ENCODE results near the gene STUB1. TPM values are rescaled to one million over a fixed set of nuclear protein-coding genes. Genes with fewer than 3 reads are reported as not detected.

STUB1 gene
- total RNA-seq, 1 experiment from 2014 or later = 83.1 TPM

DNA sequence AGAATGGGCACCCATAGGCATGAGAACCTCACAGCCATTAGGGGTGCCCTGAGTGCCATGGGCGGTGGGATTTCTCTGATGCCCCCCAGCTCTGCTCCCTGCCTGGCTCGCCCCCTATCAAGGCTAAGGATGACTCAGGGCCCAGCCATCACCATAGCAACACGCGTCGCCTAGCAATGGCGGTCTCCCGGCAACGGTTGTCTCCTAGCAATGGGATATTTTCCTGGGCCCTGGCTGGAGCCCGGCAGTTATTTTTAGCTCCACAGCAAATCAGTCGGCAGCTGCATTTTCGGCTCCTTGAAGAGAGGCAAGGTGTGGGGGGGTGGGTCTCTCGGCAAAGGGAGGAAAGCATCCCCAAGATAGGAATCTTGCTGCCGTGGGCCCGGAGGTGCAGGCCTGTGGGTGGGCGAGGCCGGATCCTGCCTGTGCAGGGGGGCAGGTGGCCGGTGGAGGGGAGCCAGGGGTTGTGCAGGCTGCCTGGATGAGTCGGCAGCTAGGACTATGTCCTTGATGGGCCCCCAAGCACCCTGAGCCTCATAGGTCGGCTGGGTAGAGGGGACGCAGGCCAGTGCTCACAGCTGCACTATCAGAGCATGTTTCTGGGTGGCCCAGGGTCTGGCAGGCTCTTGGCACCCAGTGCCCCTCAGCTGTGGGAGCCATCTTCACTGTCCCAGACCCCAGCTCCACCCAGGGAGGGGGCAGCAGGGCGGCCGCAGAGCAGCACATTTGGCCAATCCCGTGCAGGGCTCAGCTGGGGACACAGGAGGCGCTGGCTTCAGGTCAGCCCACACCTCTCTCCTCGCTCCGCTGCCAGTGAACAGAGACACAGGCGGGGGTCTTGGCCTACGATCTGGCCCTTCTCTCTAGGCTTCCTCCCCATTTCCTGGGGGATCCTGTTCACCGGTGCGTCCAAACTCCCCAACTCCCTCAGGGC lies 29.6 kb downstream of the STUB1 start:
- peak; percentile 40 for DNase-seq (ENCODE audit: extremely low read depth, low read depth)

DNA sequence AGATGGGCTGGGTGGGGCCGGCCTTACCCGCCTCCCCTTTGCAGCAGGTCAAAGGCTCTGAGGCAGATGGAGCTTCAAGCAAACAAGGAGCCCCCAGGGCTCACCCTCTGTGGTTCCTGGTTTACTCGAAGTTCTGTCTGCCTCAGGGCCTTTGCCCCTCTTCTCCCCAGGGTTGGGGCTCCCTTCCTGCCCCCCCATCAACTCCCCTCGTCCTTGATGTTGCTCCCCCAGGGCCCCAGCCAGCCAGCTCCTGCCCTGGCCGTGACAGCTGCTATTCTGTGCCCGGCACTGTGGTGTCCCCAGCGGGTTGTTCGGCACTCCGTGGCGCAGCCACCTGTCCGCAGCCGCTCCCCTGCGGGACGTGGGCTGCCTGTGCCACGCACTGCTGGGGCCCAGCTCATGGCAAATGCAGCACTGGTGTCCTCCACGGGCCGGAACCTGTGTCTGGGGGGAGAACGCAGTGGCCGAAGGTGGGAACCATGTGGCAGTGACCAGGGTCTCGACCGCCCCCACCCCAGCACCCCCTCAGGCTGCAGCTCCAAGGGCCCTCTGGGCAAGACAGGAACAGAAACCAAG lies 30.4 kb downstream of the STUB1 start:
- DNase-seq (ENCODE audit: extremely low read depth, low read depth) = no peak

DNA sequence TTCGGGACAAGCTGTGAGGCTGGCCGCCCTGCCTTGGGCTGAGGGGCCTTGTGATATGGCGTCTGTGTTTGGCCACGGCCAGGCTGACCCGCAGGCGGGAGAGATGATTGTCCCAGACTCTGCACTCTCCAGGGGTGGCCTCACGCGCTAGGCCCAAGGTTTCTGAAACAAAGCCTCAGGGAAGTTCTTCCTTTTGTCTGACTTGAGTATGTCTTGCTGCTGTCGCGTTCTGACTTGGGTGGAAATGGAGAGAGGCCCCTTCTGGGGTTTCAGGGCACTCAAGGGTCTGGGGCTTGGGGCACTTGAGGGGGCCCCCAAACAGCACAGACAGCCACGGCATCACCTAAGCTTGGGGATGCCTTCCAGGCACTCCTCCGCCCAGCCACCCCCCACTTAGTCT lies 30.9 kb downstream of the STUB1 start:
- DNase-seq (ENCODE audit: extremely low read depth, low read depth) = no peak

DNA sequence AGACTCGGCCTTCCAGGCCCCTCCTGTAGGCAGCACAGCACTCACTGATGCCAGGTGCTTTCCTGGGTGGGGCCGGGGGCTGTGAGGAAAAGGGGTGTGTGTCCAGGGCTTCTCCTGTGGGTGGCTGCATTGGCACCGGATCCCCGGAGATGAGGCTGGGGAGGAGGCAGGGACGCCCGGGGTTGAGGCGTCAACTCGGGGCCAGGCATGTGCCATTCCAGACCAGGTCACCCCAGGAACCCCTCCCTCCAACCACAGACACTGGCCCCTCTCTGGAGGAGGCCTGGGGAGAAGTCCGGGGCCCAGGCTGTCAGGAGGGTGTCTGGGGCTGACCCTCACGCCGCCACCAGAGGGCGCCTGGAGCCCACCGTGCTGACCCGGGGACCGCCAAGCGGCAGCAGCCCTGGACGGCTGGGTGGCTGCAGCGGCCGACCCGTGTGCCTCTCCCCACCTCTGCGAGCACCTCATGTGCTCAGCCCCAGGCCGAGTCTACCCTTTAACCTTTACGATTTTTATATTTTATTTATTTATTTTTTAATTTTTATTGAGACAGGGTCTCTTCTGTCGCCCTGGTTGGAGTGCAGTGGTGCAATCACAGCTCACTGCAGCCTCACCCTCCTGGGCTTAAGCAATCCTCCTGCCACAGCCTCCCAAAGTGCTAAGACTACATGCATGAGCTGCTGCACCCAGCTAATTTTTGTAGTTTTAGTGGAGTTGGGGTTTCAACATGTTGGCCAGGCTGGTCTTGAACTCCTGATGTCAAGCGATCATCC lies 31.5 kb downstream of the STUB1 start:
- DNase-seq (ENCODE audit: extremely low read depth, low read depth) = peak; percentile 65

DNA sequence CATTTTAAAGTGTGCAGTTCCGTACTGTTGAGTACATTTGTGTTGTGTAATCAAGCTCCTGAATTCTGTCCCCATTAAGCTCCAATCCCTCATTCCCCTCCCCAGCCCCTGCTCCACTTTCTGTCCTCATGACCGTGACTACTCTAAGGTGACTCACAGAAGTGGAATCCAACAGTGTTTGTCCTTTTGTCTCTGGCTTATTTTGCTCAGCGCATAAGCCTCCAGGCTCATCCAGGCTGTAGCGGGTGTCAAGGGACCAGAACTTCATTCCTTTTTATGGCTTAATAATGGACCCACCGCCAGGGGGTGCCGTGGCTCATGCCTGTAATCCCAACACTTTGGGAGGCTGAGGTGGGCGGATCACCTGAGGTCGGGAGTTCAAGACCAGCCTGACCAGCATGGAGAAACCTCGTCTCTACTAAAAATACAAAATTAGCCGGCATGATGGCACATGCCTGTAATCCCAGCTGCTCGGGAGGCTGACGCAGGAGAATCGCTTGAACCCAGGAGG lies 32.6 kb downstream of the STUB1 start:
- DNase-seq (ENCODE audit: extremely low read depth, low read depth) = peak; percentile 87

DNA sequence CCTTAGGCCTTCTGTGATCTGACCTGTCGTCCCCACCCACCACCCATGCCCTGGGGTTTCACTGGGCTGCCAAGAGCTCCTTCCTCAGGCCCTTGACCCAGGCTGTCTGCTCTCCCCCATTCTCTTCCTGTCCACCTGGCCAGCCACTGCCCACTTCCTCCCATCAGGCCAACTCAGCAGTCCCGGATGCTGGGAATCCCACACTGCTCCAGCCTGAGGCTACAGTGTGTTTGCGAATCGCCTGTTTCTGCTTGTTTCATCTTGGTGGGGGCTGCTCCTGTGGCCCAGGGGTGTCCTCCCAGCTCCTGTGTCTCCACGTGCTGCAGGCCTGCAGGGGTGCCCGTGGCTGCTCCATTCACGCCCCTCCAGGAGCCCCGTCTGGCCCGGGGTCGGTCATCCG lies 33.9 kb downstream of the STUB1 start:
- no peak for DNase-seq (ENCODE audit: extremely low read depth, low read depth)

DNA sequence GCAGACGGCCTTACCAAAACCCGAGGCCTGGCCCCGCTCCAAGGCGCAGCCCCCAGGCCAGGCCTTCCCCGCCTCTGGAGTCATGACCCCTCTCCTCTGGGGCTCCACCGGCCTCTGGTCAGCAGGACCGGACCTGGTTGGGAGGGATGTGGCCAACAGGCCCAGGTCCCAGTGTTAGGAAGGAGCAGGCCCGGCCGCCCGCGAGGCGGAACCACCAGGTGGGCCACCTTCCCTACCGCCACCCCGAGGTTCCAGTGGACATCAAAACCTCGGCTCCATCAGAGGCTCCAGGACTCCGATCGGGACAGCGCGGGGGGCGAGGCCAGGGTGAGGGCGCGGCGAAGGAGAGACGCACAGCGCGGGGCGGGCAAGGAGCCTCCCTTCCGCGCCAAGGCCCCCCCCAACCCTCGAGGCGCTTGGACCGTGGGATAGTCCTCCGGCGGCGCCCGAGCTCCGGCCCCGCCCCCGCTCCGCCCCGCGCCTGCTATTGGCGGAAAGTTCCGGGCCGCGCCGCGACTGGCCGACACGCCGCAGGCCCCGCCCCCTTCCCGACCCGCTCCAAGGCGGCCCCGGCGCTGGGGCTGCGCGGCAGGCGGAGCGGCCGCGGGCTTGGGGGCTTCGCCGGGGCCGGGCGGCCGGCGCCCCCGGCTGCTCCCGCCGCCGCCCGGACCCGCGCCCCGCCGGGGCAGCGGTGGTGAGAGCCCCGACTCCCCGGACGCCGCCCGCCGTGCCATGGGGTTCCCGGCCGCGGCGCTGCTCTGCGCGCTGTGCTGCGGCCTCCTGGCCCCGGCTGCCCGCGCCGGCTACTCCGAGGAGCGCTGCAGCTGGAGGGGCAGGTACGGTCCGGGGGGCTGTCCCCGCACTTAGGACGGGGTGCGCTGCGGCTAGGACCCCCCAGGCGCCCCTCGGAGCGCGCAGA lies 34.6 kb downstream of the STUB1 start, which contains the start of gene METRN:
Gene METRN (plus strand): TSS at position 561 of the 919 bp plus-strand sequence. CDS start 172 bp downstream, at position 733.
- peak; percentile 86 for DNase-seq (ENCODE audit: extremely low read depth, low read depth)

DNA sequence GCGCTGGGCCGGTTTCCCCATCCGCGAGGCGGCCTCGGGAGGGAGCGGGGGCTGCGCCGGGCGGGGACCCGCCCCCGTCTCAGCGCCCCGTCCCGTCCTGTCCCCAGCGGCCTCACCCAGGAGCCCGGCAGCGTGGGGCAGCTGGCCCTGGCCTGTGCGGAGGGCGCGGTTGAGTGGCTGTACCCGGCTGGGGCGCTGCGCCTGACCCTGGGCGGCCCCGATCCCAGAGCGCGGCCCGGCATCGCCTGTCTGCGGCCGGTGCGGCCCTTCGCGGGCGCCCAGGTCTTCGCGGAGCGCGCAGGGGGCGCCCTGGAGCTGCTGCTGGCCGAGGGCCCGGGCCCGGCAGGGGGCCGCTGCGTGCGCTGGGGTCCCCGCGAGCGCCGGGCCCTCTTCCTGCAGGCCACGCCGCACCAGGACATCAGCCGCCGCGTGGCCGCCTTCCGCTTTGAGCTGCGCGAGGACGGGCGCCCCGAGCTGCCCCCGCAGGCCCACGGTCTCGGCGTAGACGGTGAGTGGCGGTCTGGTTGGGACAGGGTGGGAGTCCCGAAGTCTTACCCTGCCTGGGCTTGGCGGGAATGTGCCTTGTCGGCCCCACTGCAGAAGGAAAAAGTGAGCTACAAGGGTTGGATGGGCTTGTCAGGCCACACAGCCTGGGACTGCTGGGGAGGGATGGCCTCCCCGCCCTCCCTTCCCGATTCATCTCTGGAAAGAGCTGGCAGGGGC lies 35.4 kb downstream of the STUB1 start:
- no peak for DNase-seq (ENCODE audit: extremely low read depth, low read depth)

DNA sequence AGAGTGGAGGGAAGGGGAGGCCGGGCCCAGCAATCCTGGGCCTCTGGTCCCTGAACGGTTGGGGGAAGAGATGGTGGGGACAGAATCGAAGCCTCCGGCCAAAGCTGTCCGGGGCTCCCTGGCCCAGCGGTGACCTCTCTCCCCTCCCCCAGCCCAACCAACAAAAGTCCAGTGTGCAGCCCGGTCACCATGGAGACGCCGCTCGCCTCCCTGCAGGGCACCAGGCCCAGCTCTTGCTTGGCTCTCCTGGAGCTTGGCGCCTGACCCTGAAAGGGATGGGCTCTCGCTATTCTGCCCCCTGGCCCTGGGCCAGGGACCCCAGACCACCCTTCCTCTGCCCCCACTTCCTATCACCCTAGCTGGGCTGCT lies 36.0 kb downstream of the STUB1 start:
- peak; percentile 46 for DNase-seq (ENCODE audit: extremely low read depth, low read depth)

DNA sequence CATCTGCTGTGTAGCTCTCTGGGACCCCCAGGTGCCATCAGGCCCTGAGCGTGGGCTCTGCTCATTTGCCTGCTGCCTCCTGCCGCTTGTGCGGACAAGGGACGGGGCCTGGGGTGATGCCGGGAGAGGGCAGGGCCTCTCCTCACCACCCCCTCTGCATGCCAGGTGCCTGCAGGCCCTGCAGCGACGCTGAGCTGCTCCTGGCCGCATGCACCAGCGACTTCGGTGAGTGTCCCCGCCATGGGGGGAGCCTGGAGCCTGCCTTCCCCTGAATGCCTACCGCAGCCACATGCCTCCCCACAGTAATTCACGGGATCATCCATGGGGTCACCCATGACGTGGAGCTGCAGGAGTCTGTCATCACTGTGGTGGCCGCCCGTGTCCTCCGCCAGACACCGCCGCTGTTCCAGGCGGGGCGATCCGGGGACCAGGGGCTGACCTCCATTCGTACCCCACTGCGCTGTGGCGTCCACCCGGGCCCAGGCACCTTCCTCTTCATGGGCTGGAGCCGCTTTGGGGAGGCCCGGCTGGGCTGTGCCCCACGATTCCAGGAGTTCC lies 36.6 kb downstream of the STUB1 start:
- no peak for DNase-seq (ENCODE audit: extremely low read depth, low read depth)

DNA sequence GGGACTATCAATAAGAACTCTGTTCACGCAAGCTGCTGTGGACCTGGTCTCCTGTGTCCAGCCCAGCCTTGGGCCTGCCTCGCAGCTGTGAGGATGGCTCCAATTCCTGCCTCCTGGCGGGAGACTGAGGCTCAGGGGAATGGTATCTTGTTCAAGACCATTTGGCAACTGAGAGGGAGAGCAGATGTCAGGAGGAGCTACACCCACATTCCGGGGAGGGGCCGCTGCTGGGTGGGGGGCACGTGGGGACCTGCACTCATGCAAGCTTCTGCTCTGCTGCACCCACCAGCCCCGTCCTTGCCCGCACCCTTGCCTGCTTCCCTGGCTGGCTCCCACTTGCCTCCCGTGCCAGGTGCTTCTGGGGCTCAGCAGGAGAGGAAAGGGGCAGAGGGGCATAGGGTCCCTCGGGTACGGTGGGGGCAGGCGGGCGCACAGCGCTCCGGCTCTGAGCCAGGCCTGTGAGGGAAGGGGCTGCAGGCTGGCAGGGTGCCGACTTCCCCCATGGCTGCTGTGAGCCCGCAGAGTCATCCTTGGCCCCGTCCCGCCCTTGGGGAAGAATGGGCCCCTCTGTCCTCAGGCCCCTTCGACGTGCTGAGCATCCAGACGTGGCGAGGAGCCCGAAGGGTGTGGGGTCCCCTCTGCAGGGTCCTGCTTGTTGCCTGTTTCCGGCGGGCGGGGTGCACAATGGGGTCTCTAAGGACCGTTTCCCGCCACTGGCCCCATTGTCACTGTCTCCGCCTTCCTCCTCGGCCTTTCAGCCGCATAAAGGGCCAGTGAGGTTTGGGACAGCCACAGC lies 37.4 kb downstream of the STUB1 start:
- no peak for DNase-seq (ENCODE audit: extremely low read depth, low read depth)

DNA sequence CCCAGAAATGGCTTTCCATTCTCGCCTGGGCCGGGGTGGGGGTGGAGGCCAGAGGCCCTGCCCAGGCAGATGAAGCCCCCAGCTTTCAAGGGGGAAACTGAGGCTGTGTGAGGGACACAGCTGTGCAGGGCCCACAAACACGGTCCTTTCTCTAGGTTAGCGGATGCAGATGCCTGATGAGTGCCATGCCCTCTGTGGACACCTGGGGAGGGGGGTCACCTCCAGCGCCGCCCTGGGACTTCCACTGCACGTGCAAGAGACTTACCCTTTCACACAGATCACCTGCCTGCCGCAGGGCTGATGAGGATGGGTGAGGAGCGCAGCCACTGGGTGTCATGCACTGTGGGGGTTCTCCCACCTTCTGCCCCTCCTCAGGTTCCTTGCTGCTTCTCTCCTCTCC lies 38.2 kb downstream of the STUB1 start:
- DNase-seq (ENCODE audit: extremely low read depth, low read depth) = no peak

DNA sequence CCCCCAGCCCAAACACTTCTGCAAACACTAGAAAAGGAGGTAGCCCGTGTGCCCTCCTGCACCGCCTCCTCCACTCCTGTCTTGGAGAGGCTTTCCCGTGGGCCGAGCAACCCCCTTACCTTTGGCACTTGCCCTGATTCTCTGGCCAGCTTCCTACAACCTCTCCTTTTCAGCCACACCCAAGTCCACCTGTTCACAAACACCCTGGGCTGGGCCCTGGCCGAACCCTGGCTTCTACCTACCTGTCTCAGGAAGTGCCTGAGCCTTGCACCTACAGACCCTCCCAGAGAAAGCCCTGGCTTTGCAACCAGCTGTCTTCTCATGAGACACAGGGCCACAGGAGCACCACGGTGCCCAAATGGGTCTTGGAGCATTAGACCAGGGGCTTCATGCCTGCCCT lies 38.7 kb downstream of the STUB1 start:
- DNase-seq (ENCODE audit: extremely low read depth, low read depth) = no peak

DNA sequence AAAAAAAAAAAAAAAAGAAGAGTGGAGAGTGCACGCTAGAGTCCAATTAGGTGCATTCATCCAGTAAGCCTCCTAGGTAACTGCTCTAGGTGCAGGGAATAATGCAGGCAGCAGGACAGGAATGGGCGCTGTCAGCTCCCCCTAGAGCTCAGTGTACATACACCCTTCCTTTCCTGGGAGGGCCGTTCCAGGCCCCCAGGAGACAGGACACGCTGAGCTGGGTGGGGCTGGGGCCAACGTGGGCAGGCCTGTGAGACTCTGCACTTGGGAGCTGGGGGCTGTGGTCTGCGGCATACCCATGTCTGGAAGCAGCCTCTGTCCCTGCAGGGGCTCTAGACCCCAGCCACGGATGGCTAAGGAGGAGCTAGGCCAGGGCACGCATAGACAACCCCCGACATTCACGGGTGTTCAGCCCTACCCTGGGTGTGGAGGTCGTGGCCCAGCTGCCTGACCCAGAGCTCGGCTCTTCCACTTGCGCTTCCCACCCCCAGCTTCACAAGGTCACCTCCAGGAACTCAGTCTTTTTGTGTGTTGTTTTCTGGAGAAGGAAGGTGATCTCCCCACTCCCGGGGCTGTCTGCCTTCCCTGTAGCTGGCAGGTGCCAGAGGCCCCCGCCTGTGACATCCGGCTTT lies 39.7 kb downstream of the STUB1 start:
- no peak for DNase-seq (ENCODE audit: extremely low read depth, low read depth)

DNA sequence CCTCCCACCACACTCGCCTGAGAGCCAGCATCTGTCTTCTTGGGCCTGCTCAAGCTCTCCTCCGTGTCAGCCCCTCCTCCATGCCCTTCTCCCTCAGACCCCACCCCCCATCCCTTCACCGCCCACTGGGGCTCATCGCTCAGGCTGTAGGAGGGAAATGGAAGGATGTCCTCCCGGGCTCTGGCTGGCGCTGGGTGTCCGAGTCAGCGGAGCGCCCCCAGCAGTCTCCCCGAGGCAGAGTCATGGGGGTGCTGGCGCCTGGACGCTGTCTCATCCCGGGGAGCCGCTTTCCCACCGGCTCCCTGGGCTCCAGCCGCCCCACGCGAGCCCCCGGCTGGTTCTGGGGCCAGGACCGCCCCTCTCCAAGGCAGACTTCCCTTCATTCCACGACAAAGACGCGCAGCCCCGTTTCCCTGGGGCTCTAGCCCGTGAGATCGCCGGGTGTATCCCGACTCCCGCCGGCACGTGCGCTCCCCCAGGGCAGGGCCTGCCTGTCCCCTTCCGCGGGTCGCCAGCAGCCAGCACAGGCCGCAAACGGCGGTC lies 40.3 kb downstream of the STUB1 start:
- peak; percentile 49 for DNase-seq (ENCODE audit: extremely low read depth, low read depth)

DNA sequence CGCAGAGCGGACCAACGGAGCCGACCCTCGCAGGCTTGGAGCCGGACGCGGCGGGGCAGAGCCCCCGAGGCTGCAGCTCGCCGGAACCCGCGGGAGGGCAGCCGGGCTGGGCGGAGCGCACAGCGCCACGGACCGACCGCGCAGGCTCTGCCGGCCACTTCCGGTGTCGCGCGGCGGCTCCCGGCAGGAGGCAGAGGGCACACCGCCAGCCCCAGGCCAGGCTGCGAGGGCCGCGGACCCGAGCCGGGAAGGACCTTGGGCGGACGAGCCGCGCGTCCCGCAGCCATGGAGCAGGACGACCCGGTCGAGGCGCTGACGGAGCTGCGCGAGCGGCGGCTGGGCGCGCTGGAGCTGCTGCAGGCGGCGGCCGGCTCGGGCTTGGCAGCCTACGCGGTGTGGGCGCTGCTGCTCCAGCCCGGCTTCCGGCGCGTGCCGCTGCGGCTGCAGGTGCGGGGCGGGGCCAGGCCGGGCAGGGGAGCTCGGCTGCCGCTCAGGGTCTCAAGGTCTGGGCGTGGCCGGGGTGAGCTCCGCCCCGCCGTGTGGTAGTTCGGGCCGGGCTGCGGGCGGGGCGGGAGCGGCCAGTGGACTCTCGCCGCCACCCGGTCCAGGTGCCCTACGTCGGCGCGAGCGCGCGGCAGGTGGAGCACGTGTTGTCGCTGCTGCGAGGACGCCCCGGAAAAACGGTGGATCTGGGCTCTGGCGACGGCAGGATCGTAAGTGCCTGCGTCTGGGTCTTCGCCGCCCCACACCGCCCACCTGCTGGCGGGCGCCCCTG lies 41.0 kb downstream of the STUB1 start, which contains the start of gene ANTKMT:
Gene ANTKMT (plus strand): TSS at position 157 of the 775 bp plus-strand sequence. CDS start 129 bp downstream, at position 286.
- DNase-seq (ENCODE audit: extremely low read depth, low read depth) = peak; percentile 80

Measured in NCI-H460 (cell line).